K562 (cell line): ENCODE data around the gene EXOC3L1. TPM values are rescaled to one million over a fixed set of nuclear protein-coding genes. Genes with fewer than 3 reads are reported as not detected.

Source experiments
- ATAC-seq: fragments of 200-7000 bp; cut with Tn5 transposase; 3 replicates; pipeline ENCODE4 v1.9.1; 2020; ENCODE audit warnings: moderate library complexity
- BruUV-seq: library from RNA; stranded (reverse); fragments of 400-500 nt; replicated peaks from 2 replicates; lab custom pipeline; 2021; lab: Mats Ljungman, UMichigan
- CTCF ChIA-PET: fragments of 300-600 bp; formaldehyde crosslinking; extraction: SDS; loops from one replicate; lab custom pipeline; 2021; ENCODE audit warnings: low intra/inter-chr PET ratio; lab: Yijun Ruan, JAX
- POLR2A ChIA-PET: fragments of 300-600, 350-650 bp; sonication (Branson Sonifier 250); formaldehyde crosslinking; extraction: SDS; loops from one replicate; lab custom pipeline; 2021; ENCODE audit warnings: antibody characterized with exemption, inconsistent platforms; lab: Yijun Ruan, JAX
- DNase-seq, 4 experiments: peaks; one replicate each; pipeline versions ENCODE4 v3.0.0 to v3.0.0-alpha.2; 2011 to 2018; ENCODE audit warnings: low spot score in 3 of 4, mixed read lengths in 3 of 4; ENCODE audit errors: extremely low read depth in 1 of 4
- FAIRE-seq: peaks from 2 replicates; lab custom pipeline; 2011; peaks lifted over from hg19 to GRCh38; lab: Jason Lieb, UNC
- H2AFZ ChIP-seq: 2 replicates; pipeline ENCODE4 v1.6.0; 2011; ENCODE audit warnings: low read depth, low read length, control low read depth, inconsistent platforms
- H3K27ac ChIP-seq: fragments of 200-600 bp; 3 replicates; pipeline ENCODE4 v1.8.0; 2011; ENCODE audit warnings: low read depth, mild to moderate bottlenecking, control low read depth, inconsistent platforms, low read length, moderate library complexity, mixed read lengths; ENCODE audit errors: extremely low read depth
- H3K27me3 ChIP-seq, 2 experiments: fragments of 300-600 bp in 1 of 2; 2 replicates in 1 of 2; 3 replicates in 1 of 2; pipeline versions ENCODE4 v1.6.0 to v1.8.0; 2011; ENCODE audit warnings: inconsistent platforms in 2 of 2, low read length in 2 of 2, mild to moderate bottlenecking in 1 of 2, mixed read lengths in 1 of 2, moderate library complexity in 1 of 2; ENCODE audit not compliant: control insufficient read depth in 2 of 2, insufficient read depth in 2 of 2
- H3K36me3 ChIP-seq: fragments of 300-600 bp; 3 replicates; pipeline ENCODE4 v1.8.0; 2011; ENCODE audit warnings: mild to moderate bottlenecking, low read length, inconsistent platforms; ENCODE audit not compliant: control insufficient read depth, insufficient read depth
- H3K4me1 ChIP-seq, 2 experiments: fragments of 200-600 bp in 1 of 2; replicated peaks in 1 of 2; 2 replicates in 1 of 2; 3 replicates in 1 of 2; pipeline versions ENCODE4 v1.5.1 to v1.8.0; 2011; ENCODE audit warnings: inconsistent platforms in 2 of 2, low read length in 2 of 2, mild to moderate bottlenecking in 1 of 2, mixed read lengths in 1 of 2, moderate library complexity in 1 of 2; ENCODE audit not compliant: control insufficient read depth in 2 of 2, insufficient read depth in 2 of 2
- H3K4me2 ChIP-seq: 2 replicates; pipeline ENCODE4 v1.6.1; 2011; ENCODE audit warnings: low read length, control low read depth, inconsistent platforms, mixed read lengths; ENCODE audit not compliant: insufficient read depth
- H3K4me3 ChIP-seq: fragments of 200-600 bp; sonication (generic), shearing (Covaris generic); 2 replicates; pipeline ENCODE4 v1.5.1; 2016; ENCODE audit warnings: control low read depth, inconsistent platforms
- H3K79me2 ChIP-seq: fragments of 200-600 bp; 3 replicates; pipeline ENCODE4 v1.8.0; 2011; ENCODE audit warnings: low read length, inconsistent platforms; ENCODE audit not compliant: control insufficient read depth, insufficient read depth
- H3K9ac ChIP-seq, 2 experiments: 2 replicates each; pipeline versions ENCODE4 v1.6.0 to v1.6.1; 2011; ENCODE audit warnings: low read depth in 2 of 2, low read length in 2 of 2, control low read depth in 1 of 2, inconsistent platforms in 1 of 2, mild to moderate bottlenecking in 1 of 2, mixed read lengths in 1 of 2; ENCODE audit not compliant: insufficient read depth in 1 of 2
- H3K9me1 ChIP-seq: one replicate; pipeline ENCODE4 v1.6.0; 2011; ENCODE audit warnings: inconsistent platforms, mild to moderate bottlenecking, low read length, moderate library complexity; ENCODE audit not compliant: control insufficient read depth, insufficient read depth
- H3K9me3 ChIP-seq: replicated peaks from 2 replicates; pipeline ENCODE4 v1.5.1; 2011; ENCODE audit warnings: low read depth, low read length, inconsistent platforms; ENCODE audit not compliant: control insufficient read depth, insufficient read depth
- H4K20me1 ChIP-seq: replicated peaks from 2 replicates; pipeline ENCODE4 v1.6.1; 2011; ENCODE audit warnings: low read length, inconsistent platforms, mixed read lengths; ENCODE audit not compliant: control insufficient read depth, insufficient read depth
- ATF6 ChIP-seq: sonication (generic); formaldehyde crosslinking; IDR thresholded peaks from 2 replicates; pipeline ENCODE4 v1.4.0; 2020; ENCODE audit warnings: mild to moderate bottlenecking, missing genetic modification reagents
- BCOR ChIP-seq: fragments of 450-650 bp; IDR thresholded peaks from 2 replicates; pipeline ENCODE4 v1.6.1; 2016
- HCFC1 ChIP-seq: IDR thresholded peaks from 2 replicates; pipeline ENCODE4 v1.6.1; 2012; ENCODE audit warnings: low read depth, low read length, improper control_type of control experiment
- HLTF ChIP-seq: fragments of 450-650 bp; IDR thresholded peaks from 2 replicates; pipeline ENCODE4 v1.6.1; 2016
- MITF ChIP-seq: IDR thresholded peaks from 2 replicates; pipeline ENCODE4 v1.6.1; 2014; ENCODE audit warnings: antibody characterized with exemption
- NFIX ChIP-seq: fragments of 250-450 bp; sonication (Bioruptor Pico); IDR thresholded peaks from 2 replicates; pipeline ENCODE4 v1.4.0; 2020; ENCODE audit warnings: low read depth, mild to moderate bottlenecking, moderate library complexity
- NFYB ChIP-seq: IDR thresholded peaks from 2 replicates; pipeline ENCODE4 v1.6.1; 2011; ENCODE audit warnings: mild to moderate bottlenecking, moderate library complexity; ENCODE audit not compliant: insufficient read length; ENCODE audit errors: extremely low read depth
- NR2C2 ChIP-seq, 2 experiments: fragments of 200-800 bp in 1 of 2; sonication (Bioruptor generic) in 1 of 2; sonication (generic) in 1 of 2; formaldehyde crosslinking in 1 of 2; IDR thresholded peaks; 2 replicates each; pipeline versions ENCODE4 v1.6.1 to v1.8.0; 2016 to 2022; ENCODE audit warnings: mild to moderate bottlenecking in 1 of 2, missing compliant biosample characterization in 1 of 2, missing genetic modification characterization in 1 of 2, missing genetic modification reagents in 1 of 2
- OTX1 ChIP-seq: fragments of 450-650 bp; formaldehyde crosslinking; IDR thresholded peaks from 2 replicates; pipeline ENCODE4 v1.4.0; 2022; ENCODE audit warnings: mild to moderate bottlenecking
- PATZ1 ChIP-seq: fragments of 250-450 bp; sonication (Bioruptor Pico); IDR thresholded peaks from 2 replicates; pipeline ENCODE4 v1.5.0; 2020; ENCODE audit warnings: mild to moderate bottlenecking, borderline replicate concordance
- SAFB ChIP-seq: fragments of 200-400 bp; formaldehyde crosslinking; IDR thresholded peaks from 2 replicates; pipeline ENCODE4 v1.6.1; 2017; ENCODE audit warnings: low read depth, low read length, borderline replicate concordance
- SAFB2 ChIP-seq: fragments of 200-400 bp; formaldehyde crosslinking; IDR thresholded peaks from 2 replicates; pipeline ENCODE4 v1.6.1; 2018; ENCODE audit warnings: borderline replicate concordance, low read length, low read depth, moderate library complexity; ENCODE audit not compliant: severe bottlenecking
- XRCC4 ChIP-seq: IDR thresholded peaks from one replicate; pipeline ENCODE4 v1.6.1; 2011; ENCODE audit not compliant: insufficient read depth, insufficient read length; ENCODE audit errors: extremely low read depth
- ZNF263 ChIP-seq: sonication (generic); formaldehyde crosslinking; IDR thresholded peaks from 2 replicates; pipeline ENCODE4 v1.8.0; 2022; ENCODE audit warnings: mild to moderate bottlenecking, missing genetic modification reagents, borderline replicate concordance
- ZNF57 ChIP-seq: fragments of 450-650 bp; formaldehyde crosslinking; IDR thresholded peaks from 2 replicates; pipeline ENCODE4 v1.4.0; 2020; ENCODE audit warnings: mild to moderate bottlenecking, moderate library complexity
- WGBS: fragments of 100-300 bp; shearing (Covaris generic); methylation state at CpG from one replicate; pipeline ENCODE4 v1.1.6; 2016; ENCODE audit warnings: low coverage, mixed read lengths; ENCODE audit not compliant: insufficient coverage; ENCODE audit errors: missing lambda C conversion rate; 5-methylcytosine and 5-hydroxymethylcytosine counted together
- in situ Hi-C: fragments of 300-500 bp; cut with MboI; formaldehyde crosslinking; loops from 4 replicates; pipeline ENCODE4 v1.15.0; 2018; ENCODE audit warnings: inconsistent platforms, mixed read lengths
- intact Hi-C: fragments of 100-400 bp; cut with micrococcal nuclease; formaldehyde crosslinking; loops from 2 replicates; pipeline ENCODE4 v1.14.2; 2022
- polyA plus RNA-seq, 8 experiments: library from polyadenylated mRNA; depleted of rRNA in 4 of 8; stranded (reverse) in 5 of 8; unstranded in 3 of 8; fragments of >200 nt; fragmentation: Nextera tagmentation in 2 of 8; fragmentation: Illumina TruSeq in 1 of 8; extraction: Ambion mirVana in 2 of 8; extraction: Trizol in 1 of 8; gene quantifications; 2 replicates each; pipeline versions ENCODE4 v1.2.1 to v1.2.3, GENCODE V29; 2011 to 2014; ENCODE audit warnings: inconsistent platforms in 1 of 8, missing spikeins in 1 of 8
- total RNA-seq, 7 experiments: library from RNA; depleted of rRNA in 6 of 7; stranded (reverse); fragments of >200 nt in 6 of 7; fragmentation: Illumina TruSeq in 2 of 7; extraction: Trizol in 2 of 7; gene quantifications; 2 replicates each; pipeline versions ENCODE4 v1.2.1 to v1.2.3, GENCODE V29; 2011 to 2021; ENCODE audit warnings: low replicate concordance in 1 of 7

Gene EXOC3L1
- total and polyA plus RNA-seq, 9 of the 15 experiments (the other 6 are each of a cell fraction or from before 2014, with no cell fraction given): 0.08 TPM; not detected in 8

- TF ChIP-seq XRCC4: no peak
- no peak for TF ChIP-seq BCOR
These were observed 3.4 kb downstream of the EXOC3L1 start (continued) for GRCh38 chr16:67186550-67186950.

- Histone ChIP-seq H3K27ac (no peak overlapping the region), H3K9me1 (no peaks in the 10 kb centered on the region), H3K4me2 (no peak overlapping the region; the same call in 1 of the 2 replicates), H3K36me3 (no peaks in the 10 kb centered on the region), H4K20me1 (peaks cover 11% of the 10 kb centered on the region), H3K27me3 (no peaks in the 10 kb centered on the region), H3K9me3 (no peaks in the 10 kb centered on the region), H3K4me1 (peaks cover 25 to 47% of the 10 kb centered on the region in 2 experiments), H2AFZ (no peak overlapping the region), H3K79me2 (peaks cover 14% of the 10 kb centered on the region), H3K9ac (no peak overlapping the region), H3K4me3 (no peak overlapping the region)
- POLR2A ChIA-PET: interaction anchor here (0.6 to 1.3 kb wide), 3 partner anchors 8 to 275 kb away, joined by 3 to 4 read pairs (median 4); no protein-coding TSS in a partner anchor
- CTCF ChIA-PET: interaction anchor here (0.7 to 1.3 kb wide), 4 partner anchors 27 to 168 kb away, joined by 3 to 7 read pairs (median 4); partner anchors contain the start of gene FHOD1
- no TSS peak for BruUV-seq
- FAIRE-seq (no peak), ATAC-seq (no peak), DNase-seq (no peak)
- WGBS: 2% methylated on average over 12 of the region's 12 CpGs
- in situ Hi-C loops: no loop called here
- intact Hi-C loops: loop anchor here (10.0 kb wide), 2 partner anchors 171 to 231 kb away; no protein-coding TSS in a partner anchor
- TF ChIP-seq SAFB2 (no peak), ZNF263 (no peak), HLTF (no peak), NFIX (CRISPR knock-in tag) (no peak), MITF (no peak), ATF6 (0 out of 2 replicates have a peak, but pooled peaks have one; percentile 1), NFYB (no peak), SAFB (no peak), OTX1 (CRISPR knock-in tag) (no peak), NR2C2 (CRISPR knock-in tag; IDR thresholded peaks at IDR 0.05) (no peak), NR2C2 (tag; IDR thresholded peaks at IDR 0.05) (no peak), ZNF57 (CRISPR knock-in tag) (no peak), PATZ1 (no peak), HCFC1 (no peak)
These were observed 4.2 kb downstream of the EXOC3L1 start for GRCh38 chr16:67185651-67186134.
